GM19035 (cell line): ENCODE results near the gene ZBTB7C.

Experiments used
- ATAC-seq: cut with Tn5 transposase; IDR thresholded peaks from one replicate; pipeline ENCODE4 v1.9.1; 2021; ENCODE audit not compliant: unreplicated experiment

The ZBTB7C gene

GRCh38 chr18:48127606-48128005, 281.6 kb downstream of the ZBTB7C start:
- no peak for ATAC-seq

DNA sequence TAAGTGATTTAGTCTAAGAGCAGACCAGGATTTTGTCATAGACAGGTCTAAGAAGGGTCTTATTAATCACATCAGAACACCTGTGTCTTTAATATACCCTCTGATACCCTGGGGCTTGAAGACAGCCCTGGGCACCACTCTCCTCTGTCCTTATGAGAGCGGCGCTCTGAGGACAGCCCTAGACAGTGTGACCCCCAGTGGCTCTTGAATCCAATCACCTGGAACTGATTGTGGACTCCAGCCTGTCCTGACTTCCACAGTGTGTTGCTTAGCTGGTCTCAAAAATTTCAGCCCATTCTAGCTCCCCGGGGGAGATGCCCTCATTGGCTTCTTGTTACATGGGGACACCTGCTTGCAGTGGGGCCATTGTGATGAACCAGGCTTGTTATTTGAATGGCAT, 282.9 kb downstream of the ZBTB7C start:
- ATAC-seq = no peak

- ATAC-seq = no peak
These were observed 283.5 kb downstream of the ZBTB7C start for GRCh38 chr18:48125724-48126123.

DNA sequence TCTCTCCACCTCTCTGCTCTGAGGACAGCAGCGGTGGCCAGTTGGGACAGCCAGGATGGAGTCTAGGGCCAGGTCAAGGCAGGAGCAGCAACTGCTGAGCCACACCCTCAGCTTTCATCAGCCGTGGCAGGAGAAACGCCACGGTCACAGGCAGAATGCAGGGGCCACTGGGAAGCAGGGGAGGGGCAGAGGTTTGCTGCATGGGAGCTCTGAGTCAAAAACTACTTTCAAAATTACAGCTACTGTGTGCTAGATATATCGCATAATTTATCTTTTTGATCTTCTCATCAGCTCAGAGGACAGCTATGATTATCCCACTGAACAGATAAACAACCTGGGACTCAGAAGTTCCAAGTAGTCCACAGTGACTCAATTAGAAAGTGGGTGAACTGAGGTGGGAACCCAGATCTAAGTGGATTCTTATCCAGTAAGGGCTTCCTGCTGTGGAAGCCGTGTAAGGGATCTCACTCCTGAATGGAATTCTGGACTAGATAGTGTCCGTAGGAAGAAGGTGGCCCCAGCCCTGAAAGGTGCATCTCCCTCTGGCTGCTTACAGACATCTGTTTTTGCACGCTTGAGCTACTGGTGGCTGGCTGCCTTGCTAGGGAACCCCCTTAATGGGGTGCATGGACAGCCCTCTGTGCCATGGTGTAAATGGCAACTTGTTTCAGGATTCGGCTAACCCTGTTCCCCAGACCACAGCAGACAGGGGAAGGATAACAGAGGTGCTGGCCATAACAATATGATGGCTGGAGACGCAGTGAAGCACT, 284.1 kb downstream of the ZBTB7C start:
- no peak for ATAC-seq

- no peak for ATAC-seq
These were observed 285.2 kb downstream of the ZBTB7C start for GRCh38 chr18:48123941-48124340.

GRCh38 chr18:48123324-48123723, 285.9 kb downstream of the ZBTB7C start:
- ATAC-seq = no peak

DNA sequence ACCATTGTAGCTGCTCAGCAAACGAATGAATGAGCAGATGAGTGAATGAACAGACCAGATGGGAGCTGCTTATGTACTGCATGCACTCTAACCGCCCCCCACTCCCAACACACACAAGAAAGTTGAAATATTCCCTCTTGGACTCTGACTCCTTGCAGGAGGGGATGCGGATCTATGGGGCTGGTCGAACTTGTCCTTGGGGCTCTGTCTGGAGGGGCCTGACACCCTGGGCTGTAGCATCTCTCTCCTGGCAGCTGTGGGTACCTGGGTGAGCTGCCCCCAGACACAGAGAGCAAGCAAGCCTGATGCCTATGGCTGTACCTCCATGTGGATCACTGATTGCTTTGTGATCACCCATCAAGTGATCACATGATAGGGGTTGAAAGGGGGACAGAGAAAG, 286.4 kb downstream of the ZBTB7C start:
- no peak for ATAC-seq

DNA sequence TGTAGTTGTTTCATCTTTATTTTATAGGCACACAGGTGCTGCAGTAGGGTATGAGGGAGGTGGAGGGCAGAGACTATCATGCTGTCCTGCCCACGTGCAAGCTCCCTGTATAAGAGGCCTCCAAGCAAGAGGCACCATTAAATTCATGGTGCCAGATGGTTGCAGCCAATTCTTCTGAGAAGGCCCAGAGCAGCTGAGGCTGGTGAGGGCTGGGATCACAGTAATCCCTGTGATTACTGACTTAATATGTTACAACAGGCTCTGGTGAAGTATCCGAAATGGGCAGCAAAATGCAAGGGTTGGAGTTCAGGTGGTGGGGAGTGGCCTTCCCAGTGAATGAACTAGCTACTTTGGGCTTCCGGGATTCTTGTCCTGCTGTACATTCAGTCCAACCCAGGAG, 286.8 kb downstream of the ZBTB7C start:
- ATAC-seq = no peak

GRCh38 chr18:48121752-48122151, 287.4 kb downstream of the ZBTB7C start:
- ATAC-seq = no peak

DNA sequence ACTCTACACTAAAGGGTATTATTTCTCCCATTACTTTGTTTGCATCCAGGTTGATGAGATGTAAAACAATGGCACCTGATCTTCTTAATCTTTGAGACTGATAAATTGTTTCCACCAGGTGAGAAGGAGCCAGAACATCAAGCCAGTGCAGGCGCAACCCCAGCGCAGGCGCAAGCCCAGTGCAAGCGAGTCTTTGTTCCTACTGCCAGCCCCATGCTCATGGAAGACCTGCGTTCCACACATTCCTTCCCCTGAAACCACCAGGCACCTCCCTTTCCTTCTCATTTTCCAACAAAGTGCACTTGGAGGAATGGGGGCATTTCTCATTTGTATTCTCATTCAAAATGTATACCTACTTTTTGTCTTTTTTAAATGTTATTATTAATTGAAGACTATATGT, 290.0 kb downstream of the ZBTB7C start:
- no peak for ATAC-seq

GRCh38 chr18:48116873-48117630, 292.1 kb downstream of the ZBTB7C start:
- no peak for ATAC-seq

DNA sequence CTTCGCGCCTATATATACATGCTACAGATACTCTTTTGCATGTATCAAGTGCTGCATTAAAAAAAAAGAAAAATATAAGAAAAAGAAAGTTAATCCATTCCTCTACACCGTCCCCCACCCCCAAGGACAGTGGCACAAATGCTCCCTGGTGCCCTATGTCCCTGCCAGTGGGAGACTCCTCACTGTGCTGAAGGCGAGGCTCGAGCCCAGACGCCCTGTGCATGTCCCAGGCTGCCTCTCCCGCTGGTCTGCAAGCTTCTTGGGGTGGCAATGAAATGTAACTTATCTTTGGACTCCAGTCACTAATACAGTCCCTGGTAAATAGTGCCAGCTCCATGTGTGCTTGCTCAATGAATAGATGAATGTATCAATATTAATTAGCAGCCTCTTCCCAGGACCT, 293.2 kb downstream of the ZBTB7C start:
- ATAC-seq = no peak

- no peak for ATAC-seq
These were observed 295.5 kb downstream of the ZBTB7C start for GRCh38 chr18:48113691-48114090.

DNA sequence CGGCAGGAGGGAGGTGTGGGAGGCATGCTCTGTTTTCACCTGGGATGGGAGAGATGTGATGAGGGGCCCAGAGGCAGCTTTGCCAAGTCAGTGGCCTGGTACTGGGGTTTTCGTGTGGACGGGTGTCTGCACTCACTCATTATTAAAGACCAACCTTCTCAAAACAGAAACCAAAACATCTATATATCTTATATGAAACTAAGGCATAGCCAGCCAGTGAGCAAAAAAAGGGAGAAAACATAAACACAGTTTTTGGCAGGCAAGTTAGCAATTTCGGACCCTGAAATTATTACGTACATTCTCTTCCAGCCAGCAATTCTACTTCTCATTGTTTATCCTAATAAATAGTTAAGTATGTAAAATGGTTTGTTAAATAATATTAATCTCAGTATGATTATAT, 297.6 kb downstream of the ZBTB7C start:
- no peak for ATAC-seq

- ATAC-seq = no peak
These were observed 298.4 kb downstream of the ZBTB7C start for GRCh38 chr18:48110797-48111196.

DNA sequence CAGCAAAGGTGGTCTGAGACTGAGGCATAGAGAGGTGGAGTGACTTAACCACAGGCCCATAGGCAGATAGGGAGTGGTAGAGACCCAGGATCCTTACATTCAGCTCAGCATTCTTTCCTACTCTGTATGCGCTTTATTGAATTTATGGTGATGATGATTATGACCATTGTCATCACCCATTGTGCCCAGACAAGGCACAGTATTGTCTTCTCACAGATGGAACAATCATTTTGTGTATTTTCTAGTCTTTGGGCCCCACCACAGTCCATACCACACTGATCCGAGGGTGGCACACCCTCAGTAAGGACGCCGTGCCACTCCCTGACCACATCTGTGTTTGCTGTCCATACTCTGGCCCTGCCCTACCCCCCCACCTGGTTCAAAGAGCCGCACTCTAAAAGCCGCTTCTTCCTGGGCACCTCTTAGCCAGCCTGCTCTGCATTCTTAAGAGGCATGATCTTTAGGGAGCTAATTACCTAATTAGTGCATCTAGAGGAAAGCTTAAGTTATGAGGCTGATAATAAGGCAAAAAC, 299.2 kb downstream of the ZBTB7C start:
- no peak for ATAC-seq

DNA sequence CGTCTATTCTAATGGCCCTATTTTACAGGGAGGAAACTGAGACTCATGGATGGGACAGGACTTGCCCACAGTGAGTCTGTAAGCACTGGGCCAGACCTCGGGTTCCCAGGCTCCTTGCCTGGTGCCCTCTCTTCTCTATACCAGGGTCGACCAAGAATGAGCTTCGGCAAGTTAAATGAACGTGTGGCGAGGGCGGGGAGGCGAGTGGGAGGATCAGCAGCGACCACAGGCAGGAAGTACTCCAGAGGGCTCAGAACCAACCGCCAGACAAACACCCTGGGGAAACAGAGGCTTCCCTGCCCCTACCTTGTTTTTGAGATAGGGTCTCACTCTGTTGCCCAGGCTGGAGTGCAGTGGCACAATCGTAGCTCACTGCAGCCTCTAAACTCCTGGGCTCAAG, 301.0 kb downstream of the ZBTB7C start:
- ATAC-seq = no peak

GRCh38 chr18:48106976-48107781, 302.0 kb downstream of the ZBTB7C start:
- no peak for ATAC-seq

GRCh38 chr18:48106498-48106897, 302.7 kb downstream of the ZBTB7C start:
- no peak for ATAC-seq

GRCh38 chr18:48105317-48105716, 303.9 kb downstream of the ZBTB7C start:
- ATAC-seq = no peak

- ATAC-seq = no peak
These were observed 304.5 kb downstream of the ZBTB7C start for GRCh38 chr18:48104705-48105104.
